ENCODE results near the gene NDUFA8. TPM values are rescaled to one million over a fixed set of nuclear protein-coding genes. Genes with fewer than 3 reads are reported as not detected.
A peak's percentile ranks its signal among the peaks of the same experiment; 100 is the strongest.

Gene NDUFA8
- total RNA-seq, 4 donors from 2014 or later = 17.3 to 41.3 (median 32.2) TPM

DNA sequence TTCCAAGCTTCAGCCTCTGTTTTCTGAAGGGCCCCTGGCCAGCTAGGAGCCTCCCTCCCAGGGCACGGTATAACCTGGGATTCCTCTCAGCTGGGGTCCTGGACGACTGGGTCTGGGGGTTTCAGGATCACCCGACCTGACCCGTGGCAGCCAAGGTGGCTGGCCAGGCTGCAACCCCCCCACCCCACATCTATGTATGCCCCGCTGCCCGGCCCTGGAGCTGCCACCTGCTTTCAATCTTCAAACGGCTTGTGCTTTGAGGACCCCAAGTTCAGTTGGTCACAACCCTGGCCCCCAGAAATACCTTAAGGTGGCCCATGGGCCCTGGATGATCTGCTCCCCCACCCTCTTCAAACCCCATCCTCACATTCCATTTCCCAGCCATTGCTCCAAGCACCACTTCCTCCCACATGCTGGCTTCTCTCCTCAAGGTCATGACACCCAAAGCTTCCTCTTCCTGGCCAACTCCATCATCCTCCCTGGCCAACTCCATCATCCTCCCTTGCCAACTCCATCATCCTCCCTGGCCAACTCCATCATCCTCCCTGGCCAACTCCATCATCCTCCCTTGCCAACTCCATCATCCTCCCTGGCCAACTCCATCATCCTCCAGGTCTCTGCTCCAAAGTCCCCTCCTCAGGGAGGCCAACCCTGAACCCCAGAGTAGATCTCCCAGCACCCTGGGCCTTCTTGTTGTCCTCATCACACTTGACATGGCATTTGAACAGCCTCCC lies 49.3 kb downstream of the NDUFA8 start:
- H3K36me3 ChIP-seq = no peaks in the 10 kb centered on the region
- no peak overlapping the region for H3K27ac ChIP-seq
- no peak for TF ChIP-seq POLR2A (IDR thresholded peaks at IDR 0.05)
- TF ChIP-seq, protein P1, sequence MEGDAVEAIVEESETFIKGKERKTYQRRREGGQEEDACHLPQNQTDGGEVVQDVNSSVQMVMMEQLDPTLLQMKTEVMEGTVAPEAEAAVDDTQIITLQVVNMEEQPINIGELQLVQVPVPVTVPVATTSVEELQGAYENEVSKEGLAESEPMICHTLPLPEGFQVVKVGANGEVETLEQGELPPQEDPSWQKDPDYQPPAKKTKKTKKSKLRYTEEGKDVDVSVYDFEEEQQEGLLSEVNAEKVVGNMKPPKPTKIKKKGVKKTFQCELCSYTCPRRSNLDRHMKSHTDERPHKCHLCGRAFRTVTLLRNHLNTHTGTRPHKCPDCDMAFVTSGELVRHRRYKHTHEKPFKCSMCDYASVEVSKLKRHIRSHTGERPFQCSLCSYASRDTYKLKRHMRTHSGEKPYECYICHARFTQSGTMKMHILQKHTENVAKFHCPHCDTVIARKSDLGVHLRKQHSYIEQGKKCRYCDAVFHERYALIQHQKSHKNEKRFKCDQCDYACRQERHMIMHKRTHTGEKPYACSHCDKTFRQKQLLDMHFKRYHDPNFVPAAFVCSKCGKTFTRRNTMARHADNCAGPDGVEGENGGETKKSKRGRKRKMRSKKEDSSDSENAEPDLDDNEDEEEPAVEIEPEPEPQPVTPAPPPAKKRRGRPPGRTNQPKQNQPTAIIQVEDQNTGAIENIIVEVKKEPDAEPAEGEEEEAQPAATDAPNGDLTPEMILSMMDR (IDR thresholded peaks at IDR 0.05) = no peak
- no peaks in the 10 kb centered on the region for H3K27me3 ChIP-seq
- H3K9me3 ChIP-seq = no peaks in the 10 kb centered on the region
- H3K4me3 ChIP-seq = no peak overlapping the region
- DNase-seq = no peak
- H3K4me1 ChIP-seq = peaks cover 0 to 9% (median 0%) of the 10 kb centered on the region in 4 donors

DNA sequence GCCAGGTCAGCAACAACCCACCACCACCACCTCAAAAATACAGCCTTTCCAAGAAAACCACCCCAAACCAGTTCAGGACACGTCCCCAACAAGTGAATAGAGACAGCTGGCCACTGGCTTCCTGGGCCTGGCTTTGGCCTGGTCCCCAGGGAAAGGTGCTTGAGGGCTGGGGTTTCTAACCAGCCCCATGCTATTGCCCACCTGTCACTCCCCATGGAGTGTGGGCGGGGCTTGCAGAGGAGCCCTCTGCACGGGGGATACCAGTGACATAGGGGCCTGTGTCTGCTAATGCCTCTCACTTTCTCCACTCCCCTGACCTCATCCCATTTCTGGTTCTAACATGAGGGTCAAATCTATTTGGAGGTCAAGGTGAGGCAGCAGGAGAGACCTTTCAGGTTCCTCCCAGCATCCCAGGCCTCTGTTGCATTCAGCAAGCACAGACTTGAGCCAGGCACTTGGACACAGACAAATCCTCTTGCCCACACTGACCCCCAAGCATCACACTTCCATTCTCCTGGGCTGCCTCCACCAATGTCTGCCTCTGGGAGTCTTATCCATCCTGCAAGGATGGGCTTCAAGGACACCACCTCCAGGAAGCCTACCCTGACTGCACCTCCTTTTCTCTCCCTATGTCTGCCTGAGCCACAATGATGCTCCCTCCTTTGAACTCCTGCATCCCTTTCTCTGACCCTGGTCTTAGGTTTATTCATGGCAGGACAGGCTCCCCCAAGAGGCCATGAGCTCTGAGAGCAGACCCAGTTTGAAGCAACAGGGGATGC lies 50.4 kb downstream of the NDUFA8 start:
- H3K4me1 ChIP-seq = peaks cover 0 to 9% (median 0%) of the 10 kb centered on the region in 4 donors
- no peaks in the 10 kb centered on the region for H3K9me3 ChIP-seq
- no peak overlapping the region for H3K4me3 ChIP-seq
- no peaks in the 10 kb centered on the region for H3K36me3 ChIP-seq
- no peak for DNase-seq
- no peak overlapping the region for H3K27ac ChIP-seq
- TF ChIP-seq, protein P1 (IDR thresholded peaks at IDR 0.05) = no peak
- no peak for TF ChIP-seq POLR2A (IDR thresholded peaks at IDR 0.05)
- H3K27me3 ChIP-seq = no peaks in the 10 kb centered on the region

- Histone ChIP-seq H3K27ac (peak overlapping the region in 1 of 4 donors; percentile 50), H3K4me1 (peaks cover 0 to 9% (median 0%) of the 10 kb centered on the region in 4 donors), H3K36me3 (no peaks in the 10 kb centered on the region), H3K4me3 (no peak overlapping the region), H3K9me3 (no peaks in the 10 kb centered on the region), H3K27me3 (no peaks in the 10 kb centered on the region)
- DNase-seq = no peak
- TF ChIP-seq, protein P1 (IDR thresholded peaks at IDR 0.05) = no peak
- TF ChIP-seq POLR2A (IDR thresholded peaks at IDR 0.05) = no peak
Observed at GRCh38 chr9:122107291-122107805, 52.2 kb downstream of the NDUFA8 start.

- DNase-seq = no peak
- no peak for TF ChIP-seq POLR2A (IDR thresholded peaks at IDR 0.05)
- TF ChIP-seq, protein P1 (IDR thresholded peaks at IDR 0.05) = no peak
Observed at GRCh38 chr9:122106576-122106975, 53.0 kb downstream of the NDUFA8 start.

DNA sequence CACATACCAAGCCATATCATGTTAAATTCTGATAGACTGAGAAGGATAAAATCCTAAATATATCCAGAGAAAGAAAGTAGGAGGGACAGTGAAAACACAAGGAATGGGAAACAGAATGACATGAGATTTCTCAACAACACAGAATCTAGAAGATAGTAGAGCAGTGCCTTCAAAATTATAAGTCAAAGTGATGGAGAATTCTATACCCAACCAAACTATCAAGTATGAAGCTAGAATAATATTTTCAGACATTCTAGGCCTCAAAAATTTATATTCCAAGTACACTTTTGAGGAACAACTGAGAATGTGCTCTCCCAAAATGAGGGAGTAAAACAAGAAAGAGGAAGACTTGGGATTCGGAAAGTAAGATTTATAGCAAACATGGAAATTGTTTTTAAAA lies 55.6 kb downstream of the NDUFA8 start:
- TF ChIP-seq POLR2A (IDR thresholded peaks at IDR 0.05) = no peak
- TF ChIP-seq, protein P1 (IDR thresholded peaks at IDR 0.05) = no peak
- Histone ChIP-seq H3K27ac (no peak overlapping the region), H3K4me3 (no peak overlapping the region), H3K4me1 (peaks cover 0 to 15% (median 0%) of the 10 kb centered on the region in 4 donors), H3K9me3 (no peaks in the 10 kb centered on the region), H3K36me3 (no peaks in the 10 kb centered on the region), H3K27me3 (no peaks in the 10 kb centered on the region)
- DNase-seq = no peak

More at GRCh38 chr9:122106576-122106975, 53.0 kb downstream of the NDUFA8 start:
- no peaks in the 10 kb centered on the region for H3K9me3 ChIP-seq
- H3K27me3 ChIP-seq = no peaks in the 10 kb centered on the region
- no peak overlapping the region for H3K4me3 ChIP-seq
- peaks cover 0 to 9% (median 0%) of the 10 kb centered on the region in 4 donors for H3K4me1 ChIP-seq
- peak overlapping the region in 1 of 4 donors; percentile 50 for H3K27ac ChIP-seq
- H3K36me3 ChIP-seq = no peaks in the 10 kb centered on the region
